GM19035 (cell line): ENCODE measurements around the gene SPRED2.
A peak's percentile ranks its signal among the peaks of the same experiment; 100 is the strongest.

ENCODE experiments used
- ATAC-seq: cut with Tn5 transposase; IDR thresholded peaks from one replicate; pipeline ENCODE4 v1.9.1; 2021; ENCODE audit not compliant: unreplicated experiment

The SPRED2 gene

DNA sequence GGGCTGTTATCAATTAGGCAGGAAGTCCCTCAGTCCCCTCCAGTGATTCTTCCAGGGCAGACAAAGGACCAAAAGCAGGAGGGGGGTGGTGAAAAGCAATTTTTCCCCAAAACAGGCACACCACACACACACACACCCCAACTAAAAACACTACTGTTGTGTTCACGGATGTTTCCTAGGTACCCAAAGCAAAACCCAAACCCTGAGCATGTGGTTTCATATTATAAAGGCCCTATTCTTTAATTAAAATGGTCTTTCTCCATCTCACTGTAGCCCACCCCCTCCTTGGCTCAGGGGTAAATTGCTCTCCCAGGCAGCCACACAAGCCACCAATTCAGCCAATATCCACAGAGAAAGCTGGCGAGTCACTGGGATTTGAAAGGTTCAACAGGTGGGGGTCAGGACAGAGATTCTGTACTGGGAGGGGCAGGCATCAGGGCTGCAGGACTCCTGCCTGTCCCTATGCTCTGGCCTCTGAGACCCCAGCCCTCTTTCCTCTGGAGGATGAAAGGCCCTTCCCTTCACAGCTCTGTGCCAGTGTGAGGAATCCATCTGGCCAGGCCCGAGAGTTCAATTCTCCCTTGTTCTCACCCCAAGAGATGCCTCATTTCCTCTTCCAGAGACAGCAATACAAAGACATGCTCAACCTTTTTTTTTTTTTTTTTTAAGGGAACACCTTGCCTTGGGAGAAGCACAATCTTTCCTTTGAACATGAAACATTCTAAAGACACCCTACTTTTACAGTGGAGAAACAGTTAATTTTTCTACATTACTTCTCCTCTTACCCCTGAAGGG is 43.6 kb downstream of the SPRED2 start:
- ATAC-seq, result no peak

DNA sequence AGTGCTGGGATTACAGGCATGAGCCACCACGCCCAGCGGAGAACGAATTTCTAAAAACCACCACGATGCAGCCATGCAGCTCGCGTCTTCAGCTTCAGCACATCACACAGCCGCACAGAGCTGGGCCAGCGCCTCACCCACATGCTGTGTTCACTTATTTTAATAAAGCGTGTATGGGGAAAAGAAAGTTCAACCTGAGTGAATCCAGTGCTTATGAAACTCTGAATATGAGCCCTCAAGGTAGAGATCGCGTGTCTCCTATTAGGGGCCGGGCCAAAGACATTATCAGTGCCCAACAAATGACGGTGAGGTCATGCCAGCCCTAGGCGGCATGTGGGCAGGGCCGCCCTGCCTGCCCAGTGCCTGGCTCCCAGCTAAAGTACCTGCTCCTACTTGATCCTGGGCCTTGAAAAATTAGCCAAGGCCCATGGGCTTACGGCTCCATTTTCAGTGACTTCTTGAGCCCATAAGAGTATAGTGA is 44.3 kb downstream of the SPRED2 start:
- no peak for ATAC-seq

DNA sequence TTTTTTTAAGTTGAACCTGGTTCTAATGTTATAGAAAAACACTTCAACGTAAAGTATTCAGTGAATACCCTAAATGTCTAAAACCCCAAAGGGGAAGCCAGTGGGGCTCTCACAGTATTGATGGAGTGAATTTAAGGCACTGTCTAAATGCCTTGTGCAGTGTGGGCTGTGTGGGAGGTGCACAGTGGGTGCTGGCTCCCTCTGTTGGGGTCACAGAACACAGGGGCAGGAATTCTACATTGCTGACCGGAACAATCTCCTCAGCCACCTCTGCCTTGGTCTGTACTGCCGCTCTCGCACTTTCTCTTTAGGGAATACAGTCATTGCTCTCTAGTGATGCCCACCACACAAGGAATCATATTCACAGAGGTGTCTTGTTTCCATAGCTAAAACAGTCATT is 45.4 kb downstream of the SPRED2 start:
- no peak for ATAC-seq

DNA sequence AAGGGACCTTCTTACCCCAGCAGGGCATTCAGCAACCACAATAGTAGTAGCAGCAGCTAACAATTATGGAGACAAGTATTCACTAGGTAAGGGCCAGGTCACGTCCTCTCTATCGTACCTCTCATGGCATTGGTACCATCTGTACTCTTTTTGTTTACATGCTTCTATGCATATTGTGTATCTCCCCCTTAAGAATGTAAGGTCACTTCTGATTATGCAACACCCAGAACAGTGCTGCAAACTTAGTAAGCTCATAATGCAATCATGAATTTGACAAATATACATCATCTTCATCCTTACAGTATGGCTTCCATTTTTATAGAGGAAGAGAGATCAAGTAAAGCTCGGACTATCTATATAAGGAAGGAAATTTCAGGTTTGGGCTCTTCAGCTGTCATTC is 46.1 kb downstream of the SPRED2 start:
- no peak for ATAC-seq

DNA sequence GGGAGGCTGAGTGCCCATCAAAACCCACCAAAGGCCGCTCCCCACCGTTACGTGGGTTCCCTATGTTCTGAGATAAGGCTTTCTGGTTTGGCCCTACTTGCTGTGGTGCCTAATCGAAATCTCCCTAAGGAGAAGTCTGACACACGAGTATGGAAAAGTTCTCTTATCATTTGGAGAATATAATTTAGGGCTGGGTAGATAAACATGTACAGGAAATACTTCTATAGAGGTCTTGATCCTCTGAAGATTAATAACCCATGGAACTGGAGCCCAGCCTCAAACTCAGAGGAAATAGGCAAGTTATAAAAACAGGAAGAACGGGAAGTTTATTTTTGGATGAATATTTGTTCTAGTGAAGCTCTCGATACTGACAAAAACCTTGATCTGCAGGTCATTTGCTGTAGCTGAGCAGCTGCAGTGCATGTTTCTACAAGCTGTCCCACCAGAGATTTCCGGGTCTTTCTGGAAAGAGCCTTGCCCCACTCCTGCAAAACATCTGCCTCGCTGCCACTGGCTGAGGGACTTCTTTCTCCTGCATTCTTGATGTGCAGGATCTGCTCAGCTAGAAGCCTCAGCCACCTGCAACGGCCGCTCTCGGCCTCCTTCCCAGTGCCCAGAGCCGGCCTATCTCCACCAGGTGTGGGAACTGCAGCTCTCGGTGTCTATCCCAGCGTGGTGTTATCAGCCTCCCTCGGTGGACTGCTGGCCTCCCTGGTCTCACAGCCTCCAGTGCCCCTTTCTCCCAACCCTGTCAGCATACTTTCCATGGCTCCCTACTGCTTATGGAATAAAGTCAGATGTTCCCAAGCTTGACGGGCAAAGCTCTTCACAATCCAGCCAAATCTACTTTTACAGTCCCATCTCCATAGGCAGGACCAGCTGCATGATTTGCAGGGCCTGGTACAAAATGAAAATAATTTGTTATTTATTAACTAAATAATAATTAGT is 48.6 kb downstream of the SPRED2 start:
- ATAC-seq, result no peak

DNA sequence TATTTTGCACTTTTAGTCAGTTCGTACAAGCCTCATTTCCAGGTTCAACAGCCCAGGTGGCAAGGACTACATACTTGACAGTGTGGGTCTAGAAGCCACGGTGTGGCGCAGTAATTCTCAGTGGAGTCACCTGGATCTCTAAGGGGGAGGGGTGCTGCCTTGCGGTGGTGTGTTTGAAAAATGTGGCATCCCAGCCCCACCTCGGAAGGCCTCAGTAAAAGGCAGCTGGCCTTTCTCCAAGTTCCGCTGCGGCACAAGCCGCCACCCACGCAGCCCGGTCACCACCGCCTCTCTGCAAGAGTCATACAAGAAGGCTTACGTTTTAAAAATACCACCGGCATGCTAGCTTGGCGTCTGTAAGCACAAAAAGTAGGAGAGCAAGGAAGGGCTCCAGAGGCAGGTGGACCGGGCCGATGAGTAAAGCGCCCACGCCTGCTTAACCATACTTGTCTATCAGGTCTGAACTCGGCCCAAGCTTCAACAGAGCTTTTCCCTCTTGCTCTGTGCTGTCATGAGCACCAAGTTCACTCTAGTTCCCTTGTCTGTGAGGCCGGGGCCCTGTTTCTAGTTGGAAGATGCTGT is 49.5 kb downstream of the SPRED2 start:
- ATAC-seq, result peak; percentile 77

DNA sequence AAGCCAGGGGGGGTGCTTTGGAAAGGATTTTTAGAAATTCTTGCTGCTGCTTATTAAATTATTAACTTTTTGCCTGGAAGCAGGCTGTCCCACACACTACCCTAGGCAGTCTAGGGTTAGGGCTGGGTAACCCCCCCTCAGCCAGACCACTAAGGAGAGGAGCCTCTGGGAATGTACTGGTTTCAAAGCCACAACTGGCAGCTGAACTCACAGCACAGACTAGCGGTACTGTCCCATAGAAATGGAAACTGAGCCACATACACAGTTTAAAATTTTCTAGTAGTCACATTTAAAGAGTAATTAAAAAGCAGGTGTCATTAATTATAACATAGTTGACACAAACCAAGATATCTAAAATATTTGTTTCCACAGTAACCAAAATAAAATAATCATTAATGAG is 50.1 kb downstream of the SPRED2 start:
- ATAC-seq, result no peak

DNA sequence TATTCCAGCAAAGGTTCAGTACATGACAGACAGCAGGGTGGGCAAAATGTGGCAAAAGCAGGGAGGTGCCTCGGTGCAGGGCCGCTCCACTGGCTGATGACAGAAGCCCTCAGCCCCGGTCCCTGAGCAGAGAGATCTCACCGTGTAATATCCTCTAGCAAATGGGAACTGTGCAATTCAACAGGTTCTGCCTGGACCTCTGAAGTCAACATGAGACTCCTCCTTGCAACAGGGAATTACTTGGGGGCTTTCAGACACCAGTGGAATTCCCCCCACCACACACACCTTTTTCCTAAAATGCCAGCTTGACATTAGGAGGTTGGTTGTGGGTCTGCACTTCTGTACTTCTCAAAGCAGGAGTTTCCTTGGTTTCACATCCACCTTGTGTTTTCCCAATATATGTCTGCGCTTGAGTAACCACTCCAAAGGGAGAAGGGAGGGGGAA is 50.8 kb downstream of the SPRED2 start:
- no peak for ATAC-seq

DNA sequence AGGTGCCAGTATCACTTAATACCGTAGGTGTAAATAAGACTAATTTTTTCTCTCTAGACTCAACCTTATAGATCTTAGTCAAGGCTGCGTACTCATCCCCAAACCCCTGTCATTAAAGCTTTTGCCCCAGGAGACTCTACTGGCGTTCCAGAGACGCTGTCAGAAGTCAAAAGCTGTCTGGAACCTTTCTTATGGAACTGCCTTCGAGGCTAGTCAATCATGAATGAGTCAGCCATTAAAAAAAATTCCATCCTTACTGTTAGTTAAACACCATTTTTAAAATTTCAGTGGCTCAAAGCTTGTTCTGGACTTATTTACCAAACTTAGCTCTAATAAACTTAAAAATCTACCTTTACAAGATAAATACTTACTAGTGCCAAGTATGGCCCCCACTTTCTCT is 52.1 kb downstream of the SPRED2 start:
- no peak for ATAC-seq

DNA sequence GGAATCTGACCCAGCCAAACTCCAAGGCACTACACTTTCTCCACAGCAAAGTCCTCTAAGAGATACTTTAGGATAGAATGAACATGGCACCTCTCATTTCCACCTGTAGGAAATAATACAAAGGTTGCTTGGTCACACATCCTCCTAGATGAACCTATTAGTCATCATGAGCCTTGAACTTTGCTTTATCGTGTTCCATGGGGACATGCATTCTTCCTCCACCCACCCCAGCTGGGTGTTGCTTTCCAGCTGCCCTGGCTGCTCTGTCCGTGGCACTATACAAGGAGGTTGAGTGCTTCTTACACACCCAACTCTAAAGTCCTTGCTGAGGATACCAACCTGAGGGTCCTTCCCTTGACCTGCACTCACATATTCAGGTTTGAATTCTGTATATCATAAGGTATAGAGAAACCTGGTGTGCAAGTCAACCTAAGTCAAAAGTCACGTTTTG is 52.7 kb downstream of the SPRED2 start:
- no peak for ATAC-seq

DNA sequence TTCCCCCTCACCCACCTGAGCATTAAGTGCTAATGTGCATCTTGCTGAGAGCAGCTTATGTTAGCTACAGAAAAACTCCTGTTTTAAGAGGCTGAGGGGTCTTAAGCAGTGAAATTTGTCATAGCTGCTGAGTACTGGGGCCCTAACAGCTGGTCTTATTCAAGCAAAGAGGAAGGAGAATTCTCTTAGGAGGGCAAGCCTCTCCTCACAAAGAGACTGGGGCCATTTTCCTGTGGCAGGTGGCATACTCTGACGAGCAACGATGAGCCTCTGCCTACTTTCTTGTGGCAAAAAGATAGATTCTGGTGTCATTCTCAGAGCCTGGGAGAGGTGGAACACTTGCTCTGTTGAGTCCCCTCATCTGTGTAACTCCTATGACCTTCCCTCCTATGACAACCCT is 53.2 kb downstream of the SPRED2 start:
- ATAC-seq, result no peak

DNA sequence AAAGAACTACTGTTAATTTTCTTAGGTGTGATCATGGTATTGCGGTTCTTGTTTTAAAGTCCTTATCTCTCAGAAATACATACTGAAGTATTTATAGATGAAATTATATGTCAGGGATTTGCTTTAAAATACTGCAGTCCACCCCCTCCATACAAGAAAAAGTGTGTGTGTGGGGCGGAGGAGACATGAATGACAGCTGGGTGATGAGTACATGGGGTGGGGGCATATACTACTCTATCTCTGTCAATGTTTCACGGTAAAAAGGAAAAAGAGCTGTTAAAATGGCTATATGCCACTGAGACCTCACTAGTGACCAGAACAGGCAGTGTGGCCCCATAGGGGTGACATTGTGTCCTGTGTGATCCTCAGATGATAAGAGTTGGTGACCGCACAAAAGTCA is 54.1 kb downstream of the SPRED2 start:
- no peak for ATAC-seq

DNA sequence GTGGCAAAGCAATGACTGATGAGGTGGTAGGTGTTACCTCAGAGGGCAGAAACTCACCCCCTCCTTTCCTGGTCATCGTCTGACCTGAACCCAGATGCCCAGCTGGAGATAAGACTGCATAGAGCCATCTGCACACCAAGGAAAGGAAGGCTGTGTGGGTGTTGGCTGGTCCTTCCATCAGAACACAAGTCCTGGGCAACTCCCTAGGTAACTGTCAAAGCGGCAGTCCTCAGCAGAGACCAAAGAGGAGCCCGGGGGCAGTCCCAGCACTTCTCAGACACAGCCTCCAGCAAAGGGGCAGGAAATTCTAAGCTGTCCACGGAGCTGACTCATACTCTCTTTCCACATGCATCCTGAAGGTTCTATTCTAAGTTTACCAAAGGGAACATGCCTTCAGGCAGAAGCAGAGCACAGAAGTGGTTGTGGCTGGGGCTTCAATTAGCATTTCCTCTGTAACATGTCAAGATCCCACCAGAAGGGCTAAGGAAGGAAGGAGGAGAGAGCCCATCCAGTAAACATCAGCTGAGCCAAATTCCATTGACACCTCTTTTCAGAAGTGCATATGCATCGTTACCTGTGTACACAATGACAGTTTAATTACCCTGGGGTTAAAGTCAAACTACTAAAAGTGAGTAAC is 54.7 kb downstream of the SPRED2 start:
- no peak for ATAC-seq

DNA sequence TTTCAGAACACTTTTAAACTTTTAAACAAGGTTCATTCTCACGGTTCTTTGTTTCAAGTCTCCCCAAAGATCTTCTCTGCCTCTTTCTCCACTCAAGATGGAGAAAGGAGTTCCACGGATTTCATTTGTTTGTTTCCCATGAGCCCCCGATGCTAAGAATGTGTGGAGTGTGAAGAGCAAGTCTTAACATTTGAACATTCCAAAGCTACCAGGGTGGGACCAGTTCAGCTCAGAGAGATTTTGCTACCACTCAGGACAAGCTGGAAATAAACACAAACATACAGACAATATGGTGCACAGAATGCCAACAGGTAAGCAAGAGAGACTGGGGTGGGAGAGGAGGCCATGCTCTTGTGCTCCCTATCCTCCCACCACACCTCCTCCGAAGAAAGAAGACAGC is 56.7 kb downstream of the SPRED2 start:
- no peak for ATAC-seq

DNA sequence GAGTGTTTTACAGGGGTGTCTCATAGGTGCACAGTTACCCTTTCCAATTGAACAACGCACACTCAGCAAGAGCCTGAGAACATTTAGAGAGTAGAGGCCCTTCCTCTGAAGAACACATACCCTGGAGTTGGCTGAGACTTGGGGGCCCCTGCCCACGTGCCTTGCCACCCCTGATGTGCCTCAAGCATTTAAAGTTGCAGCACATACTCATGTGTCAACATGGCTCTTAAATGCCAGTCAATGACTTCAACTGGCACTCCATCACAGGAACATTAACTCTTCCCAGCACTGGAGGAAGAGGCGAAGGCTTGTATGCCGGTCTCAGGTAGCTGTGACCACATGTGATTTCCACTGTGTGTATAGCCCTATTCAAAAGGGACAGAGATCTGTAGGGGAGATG is 57.4 kb downstream of the SPRED2 start:
- no peak for ATAC-seq

DNA sequence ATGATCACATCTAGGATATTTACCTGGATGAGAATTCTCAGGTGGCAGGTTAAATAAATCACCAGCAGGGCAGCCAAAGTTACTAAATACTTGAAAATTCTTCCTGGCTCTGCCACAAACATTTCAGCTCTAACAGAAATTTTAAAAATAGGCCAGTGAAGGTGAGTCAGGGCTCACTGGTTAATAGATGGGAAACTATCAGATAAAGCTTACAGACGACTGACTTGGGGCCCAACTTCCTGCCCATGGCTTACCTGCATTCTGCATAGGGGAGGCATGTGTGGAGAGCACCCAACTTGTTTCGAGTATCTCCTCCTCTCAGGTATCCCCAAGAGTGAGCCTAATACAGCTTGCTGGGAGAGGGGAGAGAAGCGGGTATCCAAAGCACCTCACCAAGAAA is 57.8 kb downstream of the SPRED2 start:
- no peak for ATAC-seq

DNA sequence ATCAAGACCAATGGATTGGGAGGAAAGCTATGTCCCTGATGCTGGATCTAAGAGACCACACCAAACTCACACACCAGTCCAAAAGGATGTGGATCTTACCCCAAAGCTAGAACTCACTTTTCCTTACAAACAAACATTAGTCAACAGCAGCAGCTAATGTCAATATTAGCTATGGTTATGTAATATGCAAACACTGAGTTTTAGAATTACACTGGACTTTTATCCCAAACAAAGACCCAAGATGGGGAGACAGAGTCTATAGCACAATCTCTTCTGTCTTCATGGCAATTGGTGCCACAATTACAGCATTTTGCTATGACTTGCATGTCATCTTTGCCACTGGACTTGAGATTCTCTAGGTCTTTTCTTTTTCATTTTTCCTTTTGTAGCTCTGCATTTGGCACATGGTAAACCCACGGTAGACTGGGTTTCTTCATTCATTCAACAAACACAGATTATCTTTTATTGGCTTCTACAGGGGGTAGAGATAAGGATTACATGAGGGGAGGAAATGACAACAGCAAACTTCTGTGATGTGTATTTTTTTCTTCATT is 59.0 kb downstream of the SPRED2 start:
- ATAC-seq, result no peak

DNA sequence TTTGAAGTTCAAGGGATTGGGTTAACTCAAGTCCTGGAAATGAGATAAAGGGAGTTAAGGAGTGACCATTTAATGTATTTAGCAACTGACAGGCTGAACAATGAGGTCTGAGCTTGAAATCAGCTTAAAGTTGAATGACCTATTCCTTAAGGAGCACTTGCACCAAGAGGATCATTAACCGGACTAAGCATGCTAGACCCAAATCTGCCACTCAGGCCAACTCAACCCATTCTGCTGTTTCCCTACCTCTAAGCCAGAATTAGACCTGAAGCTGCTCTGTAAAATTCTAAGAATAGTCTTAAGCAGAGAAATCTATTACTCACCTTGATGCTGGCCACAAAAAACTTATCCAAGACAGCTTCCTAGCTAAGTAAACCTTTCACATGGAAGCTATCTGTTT is 59.8 kb downstream of the SPRED2 start:
- ATAC-seq, result no peak

DNA sequence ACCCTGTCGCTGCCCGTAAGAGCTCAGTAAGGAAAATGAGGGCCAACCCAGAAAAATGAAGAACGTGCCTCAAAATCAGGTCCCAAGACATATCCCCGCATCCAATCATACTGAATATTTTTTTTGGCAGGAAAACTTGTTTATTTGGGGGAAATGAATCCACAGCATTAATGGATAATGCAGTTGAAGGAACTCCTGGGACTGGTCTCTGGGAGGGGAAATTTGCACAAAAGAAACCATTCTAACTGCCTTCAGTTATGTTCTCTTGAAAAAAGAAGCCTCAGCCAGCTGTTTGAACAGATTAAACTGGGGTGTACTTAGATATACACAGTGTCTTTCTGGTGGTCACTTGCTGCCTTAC is 61.3 kb downstream of the SPRED2 start:
- ATAC-seq, result no peak

DNA sequence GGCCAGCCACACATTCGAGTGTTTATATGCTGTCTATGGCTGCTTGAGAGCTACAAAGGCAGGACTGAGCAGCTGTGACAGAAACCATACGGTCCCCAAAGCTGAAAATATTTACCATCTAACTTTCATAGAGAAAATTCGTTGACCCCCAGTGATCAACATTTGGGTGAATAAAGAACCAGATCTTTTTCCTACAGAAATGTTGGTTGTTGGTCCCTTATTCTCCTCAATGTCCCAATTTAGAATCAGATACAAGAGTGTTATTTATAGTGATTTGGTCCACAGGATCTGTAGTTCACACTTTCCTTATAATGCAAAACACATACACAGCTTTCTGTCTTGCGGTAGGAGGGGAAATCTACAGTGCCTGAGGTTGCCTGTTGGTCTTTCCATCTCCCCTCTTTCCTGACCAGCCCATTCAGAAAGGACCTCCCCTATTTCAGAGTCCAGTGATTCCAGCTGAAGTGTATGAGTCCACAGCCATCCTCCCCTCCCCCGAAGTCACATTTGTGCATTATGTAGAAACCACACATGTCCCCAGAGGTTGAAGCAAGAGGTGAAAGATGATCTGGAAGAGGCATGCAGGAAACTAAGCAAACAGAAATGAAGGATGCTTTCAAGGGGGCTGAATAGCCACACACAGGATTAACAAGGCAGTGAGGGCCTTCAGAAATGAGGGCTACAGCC is 61.9 kb downstream of the SPRED2 start:
- no peak for ATAC-seq
